Dermis microvascular lymphatic vessel endothelial cell (primary cell): ENCODE measurements around the gene GNS. TPM values are rescaled to one million over a fixed set of nuclear protein-coding genes. Genes with fewer than 3 reads are reported as not detected.
"Not testable (repeated sequence)": the region's sequence is repeated elsewhere in the genome, so short reads cannot be mapped to it uniquely, and the experiment has no call there.

Experiments used
- DNase-seq, 2 donors: peaks; one replicate each; pipeline versions ENCODE4 v3.0.0 to v3.0.0-alpha.2; 2010; ENCODE audit warnings: low read depth in 2 of 2
- total RNA-seq: library from RNA; depleted of rRNA; stranded (reverse); fragments of >200 nt; gene quantifications from 2 replicates; pipeline ENCODE4 v1.2.1, GENCODE V29; 2014

Gene GNS
- total RNA-seq, 1 donor from 2014 or later = 287 TPM

GRCh38 chr12:64699504-64700115 lies 59.6 kb downstream of the GNS start:
- no peak for DNase-seq

GRCh38 chr12:64696080-64696741 lies 63.0 kb downstream of the GNS start:
- DNase-seq = peak in 1 of 2 donors; percentile 42

DNA sequence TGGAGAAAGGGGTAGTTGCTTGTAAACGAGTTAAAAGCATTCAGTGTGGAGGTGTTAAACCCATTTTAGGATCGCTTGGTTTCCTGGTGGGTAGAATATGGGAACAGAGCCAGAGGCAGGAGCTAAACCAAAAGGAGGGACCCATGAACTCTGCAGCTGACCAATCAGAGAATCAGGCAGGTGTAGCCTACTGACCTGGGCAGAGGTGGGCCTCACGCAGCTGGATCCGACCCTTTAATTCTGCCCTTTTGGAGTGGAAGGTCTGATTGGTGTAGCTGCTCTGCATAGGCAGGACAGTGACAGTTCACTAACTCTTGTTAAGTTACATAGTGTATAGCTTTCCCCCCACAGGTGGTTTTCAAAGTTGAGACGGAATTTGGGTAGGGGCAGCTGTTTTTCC lies 63.7 kb downstream of the GNS start:
- no peak for DNase-seq

- no peak for DNase-seq
Measured at GRCh38 chr12:64694130-64695040, 64.8 kb downstream of the GNS start.

GRCh38 chr12:64691795-64692583 lies 67.2 kb downstream of the GNS start:
- DNase-seq = no peak

GRCh38 chr12:64691227-64691794 lies 67.9 kb downstream of the GNS start:
- no peak for DNase-seq

GRCh38 chr12:64690236-64690635 lies 69.0 kb downstream of the GNS start:
- DNase-seq = not testable (repeated sequence)

DNA sequence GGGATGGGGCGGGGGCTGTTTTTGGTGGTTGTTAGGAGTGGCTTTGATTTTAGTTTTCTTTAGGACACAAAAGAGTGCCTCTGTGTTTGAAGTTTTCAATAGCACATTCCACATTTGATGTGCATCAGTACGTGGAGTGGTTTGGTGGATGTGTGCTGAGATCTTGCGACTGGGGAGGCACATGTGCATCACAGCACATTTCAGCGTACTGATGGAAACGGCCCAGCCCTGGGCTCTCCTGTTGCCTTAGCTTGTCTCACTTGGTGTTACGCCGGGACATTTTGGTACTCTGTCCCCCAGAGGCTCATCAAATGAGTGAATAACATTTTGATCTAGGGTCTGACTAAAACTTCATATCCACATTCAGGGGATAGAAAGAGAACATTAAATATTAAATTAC lies 70.5 kb downstream of the GNS start:
- no peak for DNase-seq

- no peak for DNase-seq
Measured at GRCh38 chr12:64688219-64688618, 71.0 kb downstream of the GNS start.

DNA sequence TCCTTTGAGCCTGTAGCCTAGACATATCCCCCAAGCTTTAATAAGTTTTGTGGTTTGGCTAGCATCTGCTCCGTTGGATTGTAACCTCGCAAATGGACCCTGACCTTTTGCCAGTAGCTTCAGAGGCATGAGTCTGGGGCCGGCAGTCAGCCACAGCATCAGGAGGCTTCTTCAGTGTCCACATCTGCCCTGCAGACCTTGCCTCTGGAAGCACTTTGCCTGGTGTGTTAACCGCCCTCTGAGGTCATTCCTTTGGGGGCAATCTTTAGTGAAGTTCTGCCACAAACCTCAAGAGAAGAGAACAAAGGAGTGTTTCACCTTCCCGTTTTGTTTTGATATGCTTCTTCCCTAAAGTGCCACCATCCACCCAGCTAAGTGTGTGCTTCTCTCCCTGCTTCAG lies 71.4 kb downstream of the GNS start:
- DNase-seq = no peak

- DNase-seq = no peak
Measured at GRCh38 chr12:64685605-64686004, 73.6 kb downstream of the GNS start.

GRCh38 chr12:64685050-64685449 lies 74.2 kb downstream of the GNS start:
- no peak for DNase-seq

- DNase-seq = no peak
Measured at GRCh38 chr12:64683816-64684543, 75.2 kb downstream of the GNS start.

GRCh38 chr12:64682572-64683277 lies 76.5 kb downstream of the GNS start:
- DNase-seq = peak; percentile 21 to 60

GRCh38 chr12:64681200-64682052 lies 77.8 kb downstream of the GNS start:
- peak in 1 of 2 donors; percentile 33 for DNase-seq

- DNase-seq = no peak
Measured at GRCh38 chr12:64680235-64680634, 79.0 kb downstream of the GNS start.

DNA sequence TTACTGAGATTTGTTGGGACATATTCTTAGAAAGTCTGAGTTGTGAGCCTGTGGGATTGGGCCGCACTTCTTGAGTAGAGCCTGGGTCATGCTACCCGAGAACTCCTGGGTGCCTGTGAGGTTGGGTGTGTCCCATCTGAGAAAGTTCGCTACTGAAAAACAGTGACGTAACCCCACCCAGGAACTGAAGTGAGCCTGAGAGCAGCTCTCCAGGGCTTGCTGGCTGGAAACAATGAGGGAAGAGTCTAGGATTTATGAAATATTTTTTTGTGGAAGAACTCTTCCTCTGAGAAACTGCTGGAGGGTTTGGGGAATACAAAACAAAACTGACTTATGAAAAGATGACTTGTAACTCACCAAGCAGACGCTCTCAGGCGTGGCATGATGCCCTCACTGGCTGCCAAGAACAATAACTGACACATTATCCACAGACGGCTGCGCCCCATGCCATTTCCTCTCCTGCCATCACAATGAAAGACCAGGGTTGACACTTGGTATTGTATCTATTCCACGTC lies 79.7 kb downstream of the GNS start:
- DNase-seq = peak; percentile 57 to 95

DNA sequence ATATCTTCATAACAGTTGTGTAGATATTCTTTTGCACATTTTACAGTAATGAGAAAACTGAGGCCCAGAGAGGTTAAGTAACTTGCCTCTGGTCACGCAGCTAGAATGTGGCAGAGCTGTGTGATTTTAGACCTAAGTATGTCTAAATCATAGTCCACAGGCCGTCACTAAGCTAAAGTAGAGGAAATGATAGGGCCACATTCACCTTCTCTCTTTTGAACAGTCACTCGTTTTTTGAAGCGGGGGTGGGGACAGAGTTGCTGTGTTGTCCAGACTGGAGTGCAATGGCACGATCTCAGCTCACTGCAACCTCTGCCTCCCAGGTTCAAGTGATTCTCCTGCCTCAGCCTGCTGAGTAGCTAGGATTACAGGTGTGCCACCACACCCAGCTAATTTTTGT lies 80.4 kb downstream of the GNS start:
- no peak for DNase-seq

- no peak for DNase-seq
Measured at GRCh38 chr12:64678248-64678647, 81.0 kb downstream of the GNS start.
